Vagina (tissue), 2 donors: ENCODE data around the gene ARHGEF28.

Source experiments
- POLR2AphosphoS5 ChIP-seq, 2 donors: sonication (generic); formaldehyde crosslinking; IDR thresholded peaks; one replicate each; pipeline ENCODE4 v1.9.0; 2017; ENCODE audit warnings: antibody characterized with exemption in 2 of 2, mild to moderate bottlenecking in 2 of 2, low read depth in 1 of 2; ENCODE audit not compliant: insufficient read depth in 1 of 2
- TF ChIP-seq, protein P1 (sequence below), 3 experiments: fragments of 450-650 bp in 2 of 3; fragments of 200-600 bp in 1 of 3; sonication (generic) in 1 of 3; IDR thresholded peaks; one replicate each; pipeline ENCODE4 v1.5.1; 2017 to 2019; ENCODE audit warnings: antibody characterized with exemption in 3 of 3, mild to moderate bottlenecking in 2 of 3, moderate library complexity in 2 of 3

DNA sequence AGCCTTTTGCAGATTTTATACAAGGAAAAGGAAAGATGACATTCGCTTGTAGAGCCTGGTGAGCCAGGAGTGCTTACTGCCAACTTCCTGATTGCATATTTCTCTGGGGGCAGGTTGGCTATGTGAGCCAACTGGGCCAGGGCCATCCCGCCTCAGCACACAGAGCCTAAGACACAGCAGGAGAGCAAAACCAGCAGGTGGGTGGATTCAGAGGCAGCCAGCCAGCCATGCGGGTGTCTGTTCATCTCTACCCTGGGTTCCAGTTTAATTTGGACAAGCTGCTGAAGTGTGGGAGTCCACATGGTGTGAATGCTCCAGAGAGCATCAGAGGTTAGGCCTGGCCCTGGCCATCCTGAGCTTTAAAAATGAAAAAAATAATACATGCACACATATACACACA is 291.4 kb downstream of the ARHGEF28 start:
- TF ChIP-seq, protein P1, sequence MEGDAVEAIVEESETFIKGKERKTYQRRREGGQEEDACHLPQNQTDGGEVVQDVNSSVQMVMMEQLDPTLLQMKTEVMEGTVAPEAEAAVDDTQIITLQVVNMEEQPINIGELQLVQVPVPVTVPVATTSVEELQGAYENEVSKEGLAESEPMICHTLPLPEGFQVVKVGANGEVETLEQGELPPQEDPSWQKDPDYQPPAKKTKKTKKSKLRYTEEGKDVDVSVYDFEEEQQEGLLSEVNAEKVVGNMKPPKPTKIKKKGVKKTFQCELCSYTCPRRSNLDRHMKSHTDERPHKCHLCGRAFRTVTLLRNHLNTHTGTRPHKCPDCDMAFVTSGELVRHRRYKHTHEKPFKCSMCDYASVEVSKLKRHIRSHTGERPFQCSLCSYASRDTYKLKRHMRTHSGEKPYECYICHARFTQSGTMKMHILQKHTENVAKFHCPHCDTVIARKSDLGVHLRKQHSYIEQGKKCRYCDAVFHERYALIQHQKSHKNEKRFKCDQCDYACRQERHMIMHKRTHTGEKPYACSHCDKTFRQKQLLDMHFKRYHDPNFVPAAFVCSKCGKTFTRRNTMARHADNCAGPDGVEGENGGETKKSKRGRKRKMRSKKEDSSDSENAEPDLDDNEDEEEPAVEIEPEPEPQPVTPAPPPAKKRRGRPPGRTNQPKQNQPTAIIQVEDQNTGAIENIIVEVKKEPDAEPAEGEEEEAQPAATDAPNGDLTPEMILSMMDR (IDR thresholded peaks at IDR 0.05), result no peak
- no peak for TF ChIP-seq POLR2AphosphoS5 (IDR thresholded peaks at IDR 0.05; ENCODE audit: insufficient read depth in 1 of 2, low read depth in 1 of 2)
